ENCODE measurements around the gene IGF2. TPM values are rescaled to one million over a fixed set of nuclear protein-coding genes. Genes with fewer than 3 reads are reported as not detected.

IGF2 gene
- total and polyA plus RNA-seq, 2 of the 8 experiments (the other 6 are each of a cell fraction or from before 2014, with no cell fraction given), result 0.74 to 1.5 TPM

DNA sequence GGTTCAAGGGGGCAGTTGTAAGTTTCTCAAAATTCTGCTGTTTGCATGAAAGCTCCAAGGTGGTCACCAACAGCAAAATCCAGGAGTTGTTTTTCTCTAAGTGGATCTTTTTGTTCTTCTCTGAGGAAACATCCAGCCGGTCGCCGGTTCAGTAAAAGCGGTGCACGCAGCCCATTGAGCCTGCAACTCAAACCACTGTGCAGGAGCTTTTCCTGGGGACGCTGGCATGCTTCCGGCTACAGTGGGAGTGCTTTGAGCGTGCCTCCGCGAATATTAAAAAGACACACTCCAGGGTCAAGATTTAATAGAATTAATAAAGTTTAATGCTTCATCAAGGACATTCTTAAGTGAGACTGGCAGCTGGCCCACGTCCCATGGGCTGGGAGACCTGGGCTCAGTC, 25.4 kb downstream of the IGF2 start (continued):
- TF ChIP-seq, protein P1, sequence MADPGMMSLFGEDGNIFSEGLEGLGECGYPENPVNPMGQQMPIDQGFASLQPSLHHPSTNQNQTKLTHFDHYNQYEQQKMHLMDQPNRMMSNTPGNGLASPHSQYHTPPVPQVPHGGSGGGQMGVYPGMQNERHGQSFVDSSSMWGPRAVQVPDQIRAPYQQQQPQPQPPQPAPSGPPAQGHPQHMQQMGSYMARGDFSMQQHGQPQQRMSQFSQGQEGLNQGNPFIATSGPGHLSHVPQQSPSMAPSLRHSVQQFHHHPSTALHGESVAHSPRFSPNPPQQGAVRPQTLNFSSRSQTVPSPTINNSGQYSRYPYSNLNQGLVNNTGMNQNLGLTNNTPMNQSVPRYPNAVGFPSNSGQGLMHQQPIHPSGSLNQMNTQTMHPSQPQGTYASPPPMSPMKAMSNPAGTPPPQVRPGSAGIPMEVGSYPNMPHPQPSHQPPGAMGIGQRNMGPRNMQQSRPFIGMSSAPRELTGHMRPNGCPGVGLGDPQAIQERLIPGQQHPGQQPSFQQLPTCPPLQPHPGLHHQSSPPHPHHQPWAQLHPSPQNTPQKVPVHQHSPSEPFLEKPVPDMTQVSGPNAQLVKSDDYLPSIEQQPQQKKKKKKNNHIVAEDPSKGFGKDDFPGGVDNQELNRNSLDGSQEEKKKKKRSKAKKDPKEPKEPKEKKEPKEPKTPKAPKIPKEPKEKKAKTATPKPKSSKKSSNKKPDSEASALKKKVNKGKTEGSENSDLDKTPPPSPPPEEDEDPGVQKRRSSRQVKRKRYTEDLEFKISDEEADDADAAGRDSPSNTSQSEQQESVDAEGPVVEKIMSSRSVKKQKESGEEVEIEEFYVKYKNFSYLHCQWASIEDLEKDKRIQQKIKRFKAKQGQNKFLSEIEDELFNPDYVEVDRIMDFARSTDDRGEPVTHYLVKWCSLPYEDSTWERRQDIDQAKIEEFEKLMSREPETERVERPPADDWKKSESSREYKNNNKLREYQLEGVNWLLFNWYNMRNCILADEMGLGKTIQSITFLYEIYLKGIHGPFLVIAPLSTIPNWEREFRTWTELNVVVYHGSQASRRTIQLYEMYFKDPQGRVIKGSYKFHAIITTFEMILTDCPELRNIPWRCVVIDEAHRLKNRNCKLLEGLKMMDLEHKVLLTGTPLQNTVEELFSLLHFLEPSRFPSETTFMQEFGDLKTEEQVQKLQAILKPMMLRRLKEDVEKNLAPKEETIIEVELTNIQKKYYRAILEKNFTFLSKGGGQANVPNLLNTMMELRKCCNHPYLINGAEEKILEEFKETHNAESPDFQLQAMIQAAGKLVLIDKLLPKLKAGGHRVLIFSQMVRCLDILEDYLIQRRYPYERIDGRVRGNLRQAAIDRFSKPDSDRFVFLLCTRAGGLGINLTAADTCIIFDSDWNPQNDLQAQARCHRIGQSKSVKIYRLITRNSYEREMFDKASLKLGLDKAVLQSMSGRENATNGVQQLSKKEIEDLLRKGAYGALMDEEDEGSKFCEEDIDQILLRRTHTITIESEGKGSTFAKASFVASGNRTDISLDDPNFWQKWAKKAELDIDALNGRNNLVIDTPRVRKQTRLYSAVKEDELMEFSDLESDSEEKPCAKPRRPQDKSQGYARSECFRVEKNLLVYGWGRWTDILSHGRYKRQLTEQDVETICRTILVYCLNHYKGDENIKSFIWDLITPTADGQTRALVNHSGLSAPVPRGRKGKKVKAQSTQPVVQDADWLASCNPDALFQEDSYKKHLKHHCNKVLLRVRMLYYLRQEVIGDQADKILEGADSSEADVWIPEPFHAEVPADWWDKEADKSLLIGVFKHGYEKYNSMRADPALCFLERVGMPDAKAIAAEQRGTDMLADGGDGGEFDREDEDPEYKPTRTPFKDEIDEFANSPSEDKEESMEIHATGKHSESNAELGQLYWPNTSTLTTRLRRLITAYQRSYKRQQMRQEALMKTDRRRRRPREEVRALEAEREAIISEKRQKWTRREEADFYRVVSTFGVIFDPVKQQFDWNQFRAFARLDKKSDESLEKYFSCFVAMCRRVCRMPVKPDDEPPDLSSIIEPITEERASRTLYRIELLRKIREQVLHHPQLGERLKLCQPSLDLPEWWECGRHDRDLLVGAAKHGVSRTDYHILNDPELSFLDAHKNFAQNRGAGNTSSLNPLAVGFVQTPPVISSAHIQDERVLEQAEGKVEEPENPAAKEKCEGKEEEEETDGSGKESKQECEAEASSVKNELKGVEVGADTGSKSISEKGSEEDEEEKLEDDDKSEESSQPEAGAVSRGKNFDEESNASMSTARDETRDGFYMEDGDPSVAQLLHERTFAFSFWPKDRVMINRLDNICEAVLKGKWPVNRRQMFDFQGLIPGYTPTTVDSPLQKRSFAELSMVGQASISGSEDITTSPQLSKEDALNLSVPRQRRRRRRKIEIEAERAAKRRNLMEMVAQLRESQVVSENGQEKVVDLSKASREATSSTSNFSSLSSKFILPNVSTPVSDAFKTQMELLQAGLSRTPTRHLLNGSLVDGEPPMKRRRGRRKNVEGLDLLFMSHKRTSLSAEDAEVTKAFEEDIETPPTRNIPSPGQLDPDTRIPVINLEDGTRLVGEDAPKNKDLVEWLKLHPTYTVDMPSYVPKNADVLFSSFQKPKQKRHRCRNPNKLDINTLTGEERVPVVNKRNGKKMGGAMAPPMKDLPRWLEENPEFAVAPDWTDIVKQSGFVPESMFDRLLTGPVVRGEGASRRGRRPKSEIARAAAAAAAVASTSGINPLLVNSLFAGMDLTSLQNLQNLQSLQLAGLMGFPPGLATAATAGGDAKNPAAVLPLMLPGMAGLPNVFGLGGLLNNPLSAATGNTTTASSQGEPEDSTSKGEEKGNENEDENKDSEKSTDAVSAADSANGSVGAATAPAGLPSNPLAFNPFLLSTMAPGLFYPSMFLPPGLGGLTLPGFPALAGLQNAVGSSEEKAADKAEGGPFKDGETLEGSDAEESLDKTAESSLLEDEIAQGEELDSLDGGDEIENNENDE (IDR thresholded peaks at IDR 0.05; ENCODE audit: insufficient replicate concordance, low read length), result no peak
- TF ChIP-seq, protein P2, sequence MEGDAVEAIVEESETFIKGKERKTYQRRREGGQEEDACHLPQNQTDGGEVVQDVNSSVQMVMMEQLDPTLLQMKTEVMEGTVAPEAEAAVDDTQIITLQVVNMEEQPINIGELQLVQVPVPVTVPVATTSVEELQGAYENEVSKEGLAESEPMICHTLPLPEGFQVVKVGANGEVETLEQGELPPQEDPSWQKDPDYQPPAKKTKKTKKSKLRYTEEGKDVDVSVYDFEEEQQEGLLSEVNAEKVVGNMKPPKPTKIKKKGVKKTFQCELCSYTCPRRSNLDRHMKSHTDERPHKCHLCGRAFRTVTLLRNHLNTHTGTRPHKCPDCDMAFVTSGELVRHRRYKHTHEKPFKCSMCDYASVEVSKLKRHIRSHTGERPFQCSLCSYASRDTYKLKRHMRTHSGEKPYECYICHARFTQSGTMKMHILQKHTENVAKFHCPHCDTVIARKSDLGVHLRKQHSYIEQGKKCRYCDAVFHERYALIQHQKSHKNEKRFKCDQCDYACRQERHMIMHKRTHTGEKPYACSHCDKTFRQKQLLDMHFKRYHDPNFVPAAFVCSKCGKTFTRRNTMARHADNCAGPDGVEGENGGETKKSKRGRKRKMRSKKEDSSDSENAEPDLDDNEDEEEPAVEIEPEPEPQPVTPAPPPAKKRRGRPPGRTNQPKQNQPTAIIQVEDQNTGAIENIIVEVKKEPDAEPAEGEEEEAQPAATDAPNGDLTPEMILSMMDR (IDR thresholded peaks at IDR 0.05; ENCODE audit: control extremely low read depth in 1 of 3, insufficient read depth in 1 of 3, low read depth in 1 of 3, low read length in 3 of 3), result no peak
- TF ChIP-seq KDM4A (IDR thresholded peaks at IDR 0.05; ENCODE audit: low read depth, low read length, severe bottlenecking) (no peak), HDAC2 (IDR thresholded peaks at IDR 0.05; ENCODE audit: borderline replicate concordance in 1 of 2, low read depth in 2 of 2, low read length in 2 of 2) (no peak), EGR1 (IDR thresholded peaks at IDR 0.05; ENCODE audit: borderline replicate concordance, low read depth, low read length) (no peak), HDAC6 (IDR thresholded peaks at IDR 0.05; ENCODE audit: low read depth, low read length) (no peak), RAD21 (IDR thresholded peaks at IDR 0.05 in 1 of 2, conservative IDR thresholded peaks at IDR 0.05 in 1 of 2; ENCODE audit: low read depth in 2 of 2, low read length in 2 of 2) (no peak), CREB1 (IDR thresholded peaks at IDR 0.05) (no peak)

Data from H1 (cell line).